ENCODE results near the gene FAM90A26.
A peak's percentile ranks its signal among the peaks of the same experiment; 100 is the strongest.
"Not testable (repeated sequence)": the region's sequence is repeated elsewhere in the genome, so short reads cannot be mapped to it uniquely, and the experiment has no call there.

Gene FAM90A26

DNA sequence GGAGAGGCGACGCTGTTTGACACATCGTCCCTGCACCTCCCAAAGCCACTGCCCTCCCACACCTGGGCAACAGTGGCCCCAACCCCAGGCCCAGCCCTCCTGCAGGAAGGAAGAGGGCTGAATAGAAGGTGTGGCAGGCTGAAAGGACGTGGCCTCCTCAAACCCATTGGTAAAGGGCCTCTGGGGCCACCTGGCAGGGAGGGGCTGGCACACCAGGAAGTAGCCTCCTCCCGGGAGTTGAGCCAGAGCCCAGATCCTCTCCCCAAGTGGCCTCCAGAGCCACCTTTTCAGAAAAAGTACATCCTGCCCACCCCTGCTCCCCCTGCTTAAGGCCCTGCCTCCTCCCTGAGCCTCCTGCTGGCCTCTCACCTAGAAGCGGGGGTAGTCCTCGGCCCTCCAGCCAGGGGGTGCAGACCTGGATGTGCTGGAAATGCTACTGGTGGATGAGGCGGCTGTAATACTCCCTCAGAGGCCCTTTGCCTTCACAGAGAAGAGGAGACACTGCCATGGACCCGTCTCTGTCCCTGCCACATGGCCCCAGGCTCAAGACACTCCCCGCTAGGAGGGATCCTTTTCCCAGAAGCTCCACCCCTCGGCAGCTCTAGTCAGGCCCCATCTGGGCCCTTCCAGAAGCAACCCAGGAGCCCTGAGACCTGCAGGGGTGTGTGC lies at the start of gene FAM90A26:
Gene FAM90A26, plus strand, starts transcription at position 619 of the 669 bp plus-strand sequence. CDS start 2,764 bp downstream, outside the sequence.
- not testable (repeated sequence) for DNase-seq

- not testable (repeated sequence) for DNase-seq
Observed at GRCh38 chr4:9122711-9123110, 47.5 kb upstream of the FAM90A26 start.

DNA sequence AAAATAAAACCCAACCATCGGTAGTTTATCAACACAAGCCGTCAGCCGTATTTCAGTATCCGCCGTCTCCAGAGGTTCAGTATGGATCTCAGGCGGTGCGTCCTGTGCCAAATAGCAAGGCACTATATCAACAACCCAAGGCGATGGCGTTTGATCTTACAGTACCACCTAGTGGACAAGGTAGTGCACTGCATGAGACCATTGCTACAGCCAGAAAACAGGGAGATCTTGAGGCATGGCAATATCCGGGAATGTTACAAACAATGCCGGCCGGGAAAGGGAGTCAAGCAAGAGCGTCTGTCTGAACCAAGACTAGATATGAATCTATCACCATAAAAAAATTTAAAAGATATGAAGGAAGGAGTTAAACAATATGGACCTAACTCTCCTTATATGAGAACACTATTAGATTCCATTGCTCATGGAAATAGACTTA lies 46.6 kb upstream of the FAM90A26 start:
- DNase-seq = peak; percentile 67

DNA sequence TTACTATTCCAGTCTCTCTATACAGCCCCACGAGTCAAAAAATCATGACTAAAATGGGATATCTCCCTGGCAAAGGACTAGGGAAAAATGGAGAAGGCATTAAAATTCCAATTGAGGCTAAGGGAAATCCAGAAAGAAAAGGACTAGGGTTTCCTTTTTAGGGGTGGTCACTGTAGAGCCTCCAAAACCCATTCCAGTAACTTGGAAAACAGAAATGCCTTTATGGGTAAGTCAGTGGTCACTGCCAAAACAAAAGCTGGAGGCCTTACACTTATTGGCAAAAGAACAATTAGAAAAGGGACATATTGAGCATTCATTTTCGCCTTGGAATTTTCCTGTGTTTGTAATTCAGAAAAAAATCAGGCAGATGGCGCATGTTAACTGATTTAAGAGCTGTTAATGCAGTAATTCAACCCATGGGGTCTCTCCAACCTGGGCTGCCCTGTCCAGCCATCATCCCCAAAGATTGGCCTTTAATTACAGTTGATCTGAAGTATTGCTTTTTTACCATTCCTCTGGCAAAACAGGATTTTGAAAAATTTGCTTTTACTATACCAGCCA lies 44.5 kb upstream of the FAM90A26 start:
- not testable (repeated sequence) for DNase-seq

DNA sequence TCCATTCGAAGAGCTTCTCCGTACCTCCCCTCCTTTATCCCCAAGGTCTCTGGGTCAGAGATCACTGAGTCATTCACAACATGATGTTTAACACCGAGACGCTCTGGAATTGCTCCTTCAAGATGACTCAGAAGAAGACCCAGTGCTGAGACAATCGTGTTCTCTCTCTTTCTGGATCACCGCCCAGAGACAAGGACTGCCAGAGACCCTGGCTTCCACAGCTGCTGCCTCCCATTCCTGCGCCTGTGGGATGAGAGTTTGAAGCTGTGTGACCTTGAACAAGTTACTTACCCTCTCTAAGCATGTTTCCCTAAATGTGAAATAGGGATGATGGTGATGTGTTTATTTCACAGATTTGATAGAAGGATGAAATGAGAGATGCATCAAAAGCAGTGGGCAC lies 38.8 kb upstream of the FAM90A26 start:
- DNase-seq = not testable (repeated sequence)

DNA sequence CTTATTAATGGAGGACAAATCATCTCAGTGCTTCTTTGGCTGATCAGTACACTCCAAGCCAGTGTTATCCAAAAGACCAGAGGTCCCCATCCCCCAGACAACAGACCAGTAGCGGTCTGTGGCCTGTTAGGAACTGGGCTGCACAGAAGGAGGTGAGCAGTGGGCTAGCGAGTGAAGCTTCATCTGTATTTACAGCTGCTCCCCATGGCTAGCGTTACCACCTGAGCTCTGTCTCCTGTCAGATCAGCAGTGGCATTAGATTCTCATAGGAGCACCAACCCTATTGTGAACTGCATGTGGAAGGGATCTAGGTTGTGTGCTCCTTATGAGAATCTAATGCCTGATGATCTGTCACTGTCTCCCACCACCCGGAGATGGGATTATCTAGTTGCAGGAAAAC lies 37.4 kb upstream of the FAM90A26 start:
- not testable (repeated sequence) for DNase-seq

- DNase-seq = not testable (repeated sequence)
Observed at GRCh38 chr4:9134011-9134410, 36.2 kb upstream of the FAM90A26 start.

GRCh38 chr4:9134556-9134955 lies 35.7 kb upstream of the FAM90A26 start:
- not testable (repeated sequence) for DNase-seq

GRCh38 chr4:9141050-9141449 lies 29.2 kb upstream of the FAM90A26 start:
- DNase-seq = not testable (repeated sequence)

DNA sequence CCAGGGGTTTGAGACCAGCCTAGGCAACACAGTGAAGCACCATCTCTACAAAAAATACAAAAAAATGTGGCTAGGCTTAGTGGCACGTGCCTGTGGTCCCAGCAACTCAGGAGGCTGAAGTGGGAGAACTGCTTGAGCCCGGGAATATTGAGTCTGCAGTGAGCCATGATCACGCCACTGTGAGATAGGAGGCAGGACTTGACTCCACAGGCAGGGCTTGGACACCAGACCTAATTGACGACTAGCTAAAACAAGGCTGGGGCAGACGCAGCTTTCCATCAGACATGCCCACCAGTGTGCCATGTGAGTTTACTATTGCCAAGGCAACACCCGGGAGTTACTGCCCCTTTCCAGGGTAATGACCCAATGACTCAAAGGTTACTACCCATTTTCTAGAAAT lies 27.4 kb upstream of the FAM90A26 start:
- DNase-seq = not testable (repeated sequence)

DNA sequence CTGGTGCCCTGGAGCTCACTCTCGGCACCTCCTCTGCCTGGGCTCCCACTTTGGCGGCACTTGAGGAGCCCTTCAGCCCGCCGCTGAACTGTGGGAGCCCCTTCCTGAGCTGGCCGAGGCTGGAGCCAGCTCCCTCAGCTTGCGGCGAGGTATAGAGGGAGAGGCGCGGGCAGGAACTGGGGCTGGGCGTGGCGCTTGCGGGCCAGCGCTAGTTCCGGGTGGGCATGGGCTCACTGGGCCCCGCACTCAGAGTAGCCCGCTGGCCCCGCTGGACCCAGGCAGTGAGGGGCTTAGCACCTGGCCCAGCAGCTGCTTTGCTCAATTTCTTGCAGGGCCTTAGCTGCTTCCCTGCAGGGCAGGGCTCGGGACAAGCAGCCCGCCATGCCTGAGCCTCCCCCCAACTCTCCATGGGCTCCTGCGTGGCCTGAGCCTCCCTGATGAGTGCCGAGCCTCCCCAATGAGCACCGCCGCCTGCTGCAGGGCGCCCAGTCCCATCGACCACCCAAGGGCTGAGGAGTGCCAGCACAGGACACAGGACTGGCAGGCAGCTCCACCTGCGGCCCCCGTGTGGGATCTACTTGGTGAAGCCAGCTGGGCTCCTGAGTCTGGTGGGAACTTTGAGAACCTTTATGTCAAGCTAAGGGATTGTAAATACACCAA lies 26.7 kb upstream of the FAM90A26 start:
- DNase-seq = no peak

- DNase-seq = no peak
Observed at GRCh38 chr4:9146967-9147366, 23.2 kb upstream of the FAM90A26 start.

GRCh38 chr4:9147368-9147767 lies 22.8 kb upstream of the FAM90A26 start:
- DNase-seq = not testable (repeated sequence)

DNA sequence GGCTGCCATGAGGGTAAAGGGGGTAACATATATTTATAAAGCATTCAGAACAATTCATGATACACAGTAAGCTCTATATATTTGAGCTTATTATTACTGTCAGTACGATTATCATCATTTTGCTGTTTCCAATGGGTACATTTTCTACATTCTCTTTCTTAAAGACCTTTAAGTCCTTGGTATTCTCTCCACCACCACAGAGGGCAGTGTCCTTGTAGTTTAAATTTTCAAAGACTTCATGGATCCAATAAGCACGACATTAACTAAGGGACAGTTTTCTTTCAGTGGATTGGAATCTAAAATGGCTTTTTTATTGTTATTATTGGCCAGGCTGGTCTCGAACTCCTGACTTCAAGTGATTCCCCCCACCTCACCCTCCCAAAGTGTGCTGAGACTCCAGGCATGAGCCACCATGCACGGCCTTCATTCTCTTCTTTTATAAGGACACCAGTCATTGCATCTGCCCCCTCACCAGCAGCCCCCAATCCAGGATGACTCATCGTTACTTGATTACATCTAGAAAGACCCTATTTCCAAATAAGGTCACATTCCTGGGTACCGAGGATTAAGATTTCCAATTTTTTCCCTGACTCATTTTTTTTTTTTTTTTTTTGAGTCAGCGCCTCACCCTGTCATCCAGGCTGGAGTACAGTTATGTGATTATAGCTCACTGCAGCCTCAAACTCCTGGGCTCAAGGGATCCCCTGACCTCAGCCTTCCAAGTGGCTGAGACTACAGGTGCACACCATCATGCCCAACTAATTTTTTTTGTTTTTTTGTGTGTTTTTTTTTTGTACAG lies 21.4 kb upstream of the FAM90A26 start:
- DNase-seq = not testable (repeated sequence)

DNA sequence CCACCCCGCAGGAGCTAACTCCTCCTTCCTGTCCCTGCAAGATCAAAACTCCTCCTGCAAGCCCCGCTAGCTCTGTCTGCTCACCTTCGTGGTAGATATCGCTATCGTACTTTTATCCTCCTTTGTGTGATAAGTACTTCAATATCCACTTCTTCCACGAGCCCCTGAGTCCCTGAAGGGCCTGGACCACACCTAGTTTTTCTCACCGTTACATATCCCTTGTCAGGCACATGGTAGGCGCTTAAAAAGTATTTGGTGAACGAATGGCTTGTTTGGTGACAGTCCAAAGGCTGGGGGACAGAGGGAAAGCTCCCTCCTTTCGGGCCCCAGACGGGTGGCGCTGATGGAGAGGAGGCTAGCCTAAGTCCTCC lies 18.4 kb upstream of the FAM90A26 start:
- DNase-seq = not testable (repeated sequence)

DNA sequence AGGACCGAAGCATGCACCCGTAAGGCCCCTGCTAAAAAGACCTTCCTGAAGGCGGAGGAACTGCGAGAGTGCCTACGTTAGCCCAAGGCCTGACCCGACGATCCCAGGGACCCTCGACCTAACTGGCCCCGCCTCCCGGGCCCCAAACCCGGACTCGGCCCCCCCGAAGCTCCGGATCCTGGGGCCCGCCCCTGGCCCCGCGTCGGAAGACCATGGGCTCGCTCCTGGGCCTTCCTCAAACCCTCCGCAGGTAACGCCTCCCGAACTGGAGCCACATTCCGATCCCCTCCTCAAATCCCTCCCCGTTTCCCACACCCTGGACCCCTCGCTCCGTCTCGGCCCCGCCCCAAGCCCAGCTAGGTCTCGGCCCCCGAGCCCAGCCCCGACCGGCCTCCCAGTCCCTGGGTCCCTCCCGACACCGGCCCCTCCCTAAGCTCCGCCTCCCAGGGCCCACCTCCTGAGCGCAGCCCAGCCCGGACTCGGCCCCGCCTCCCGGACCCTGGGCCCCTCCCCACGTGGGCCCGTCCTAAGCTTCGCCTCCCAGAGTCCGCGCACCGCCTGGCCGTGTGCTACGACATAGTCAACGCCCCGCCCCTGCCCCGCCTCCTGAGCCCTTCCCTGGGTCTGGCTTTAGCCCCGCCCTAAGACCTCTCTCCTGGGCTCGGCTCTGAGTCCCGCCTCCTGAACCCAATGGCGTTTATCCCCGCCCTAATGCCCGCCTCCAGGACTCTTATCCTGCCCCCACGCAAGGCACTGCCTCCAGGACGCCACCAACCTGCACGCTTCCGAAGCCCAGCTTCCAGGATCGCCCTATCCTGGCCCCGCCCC lies 17.8 kb upstream of the FAM90A26 start:
- DNase-seq = peak; percentile 99

DNA sequence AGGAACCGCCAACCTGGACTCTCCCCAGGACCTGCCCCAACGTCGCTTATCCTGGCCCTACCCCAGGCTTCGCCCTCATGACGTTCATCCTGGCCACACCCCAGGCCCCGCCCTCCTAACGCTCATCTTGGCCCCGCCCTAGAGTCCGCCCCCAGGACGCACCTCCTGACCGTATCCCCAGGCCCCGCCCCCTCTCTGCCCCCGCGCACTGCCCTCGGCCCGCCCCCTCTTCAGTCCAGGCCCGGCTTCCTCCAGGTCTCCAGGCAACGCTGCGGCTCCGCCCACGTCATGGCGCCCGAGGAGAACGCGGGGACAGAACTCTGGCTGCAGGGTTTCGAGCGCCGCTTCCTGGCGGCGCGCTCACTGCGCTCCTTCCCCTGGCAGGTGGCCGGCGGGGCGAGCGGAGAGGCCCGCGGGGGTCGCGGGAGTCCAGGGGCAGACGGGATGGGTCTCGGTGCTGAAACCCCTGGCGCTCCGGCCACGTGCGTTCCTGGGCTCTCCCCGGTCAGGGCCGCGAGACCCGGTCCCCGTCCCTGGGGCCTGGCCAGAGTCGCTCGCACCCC lies 17.1 kb upstream of the FAM90A26 start:
- DNase-seq = peak; percentile 98

- DNase-seq = not testable (repeated sequence)
Observed at GRCh38 chr4:9153571-9154157, 16.5 kb upstream of the FAM90A26 start.

DNA sequence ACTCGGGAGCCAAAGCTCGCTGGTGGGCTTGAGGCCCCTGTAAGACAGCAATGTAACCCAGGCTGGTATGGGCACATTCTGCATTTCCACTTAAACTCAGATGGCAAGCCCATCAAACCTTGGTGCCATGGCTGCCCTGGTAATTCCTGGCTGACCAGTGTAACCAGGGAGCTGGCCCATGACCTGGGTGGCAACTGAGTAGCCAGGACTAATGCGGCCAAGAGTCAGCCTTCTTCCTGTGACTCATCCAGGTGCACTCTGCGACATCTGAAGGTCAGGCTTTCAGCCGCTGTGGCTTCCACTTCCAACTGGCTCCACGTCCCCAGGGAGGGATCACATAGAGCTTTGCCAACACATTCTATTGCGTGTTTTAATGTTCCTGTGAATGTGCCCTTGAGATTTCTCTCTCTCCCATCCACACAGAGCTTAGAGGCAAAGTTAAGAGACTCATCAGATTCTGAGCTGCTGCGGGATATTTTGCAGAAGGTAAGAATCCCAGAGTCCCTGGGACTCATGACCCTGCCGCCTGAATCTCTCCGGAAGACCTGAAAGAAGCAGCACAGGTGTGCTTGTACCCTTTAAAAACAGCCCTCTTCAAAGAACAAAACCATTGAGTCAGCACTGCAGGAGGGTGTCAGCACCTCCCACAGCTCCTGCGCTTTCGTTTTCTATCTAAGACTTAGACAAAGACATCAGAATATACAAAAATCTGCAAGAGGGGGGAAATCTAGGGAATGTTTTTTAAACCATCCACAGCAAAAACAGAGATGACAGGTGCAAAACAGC lies 14.9 kb upstream of the FAM90A26 start:
- DNase-seq = peak; percentile 68

GRCh38 chr4:9158392-9158791 lies 11.8 kb upstream of the FAM90A26 start:
- peak; percentile 70 for DNase-seq

DNA sequence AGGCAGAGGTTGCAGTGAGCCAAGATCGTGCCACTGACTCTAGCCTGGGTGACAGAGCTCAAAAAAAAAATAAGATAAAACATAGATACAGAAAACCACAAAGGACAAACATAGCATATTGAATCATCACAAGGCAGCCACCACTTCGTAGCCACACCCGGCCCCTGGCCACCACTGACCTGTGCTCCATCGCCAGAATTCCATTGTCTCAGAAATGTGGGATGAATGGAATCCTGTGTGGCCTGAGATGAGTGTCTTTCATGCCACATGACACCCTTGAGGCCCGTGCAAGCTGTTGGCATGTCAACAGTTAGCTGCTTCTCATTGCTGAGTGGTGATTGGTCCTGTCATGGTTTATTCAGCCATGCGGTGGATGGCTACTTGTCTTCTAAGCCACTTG lies 10.2 kb upstream of the FAM90A26 start:
- DNase-seq = not testable (repeated sequence)

All from activated effector memory CD4-positive, alpha-beta T cell treated with anti-CD3 and anti-CD28 coated beads, Interleukin-2, amount 50 U/mL, for 16 hours (primary cell).